Activated B cell treated with CpG ODN at 0.5 μM for 24 hours (primary cell): ENCODE results near the gene SAV1. TPM values are rescaled to one million over a fixed set of nuclear protein-coding genes. Genes with fewer than 3 reads are reported as not detected.

Source experiments
- ATAC-seq: fragments of 200-7000 bp; cut with Tn5 transposase; one replicate; pipeline ENCODE4 v1.10.0; 2021; ENCODE audit warnings: low read depth, mild to moderate bottlenecking, moderate library complexity
- CTCF ChIA-PET: fragments of 350-600 bp; sonication (Branson Sonifier 250); formaldehyde crosslinking; loops from one replicate; lab custom pipeline; 2021; ENCODE audit warnings: antibody characterized with exemption; lab: Charles Lee
- POLR2A ChIA-PET: fragments of 350-600 bp; sonication (Branson Sonifier 250); formaldehyde crosslinking; loops from one replicate; lab custom pipeline; 2021; ENCODE audit warnings: antibody characterized with exemption; lab: Charles Lee
- DNase-seq: peaks from one replicate; pipeline ENCODE4 v3.0.0; 2022
- H3K27ac Mint-ChIP-seq: one replicate; pipeline ENCODE4 v1.8.0; 2020; ENCODE audit warnings: mixed read lengths
- H3K27me3 Mint-ChIP-seq: one replicate; pipeline ENCODE4 v1.8.0; 2021; ENCODE audit warnings: mixed read lengths
- H3K36me3 Mint-ChIP-seq: one replicate; pipeline ENCODE4 v1.8.0; 2021; ENCODE audit warnings: low read depth, mixed read lengths
- H3K4me1 Mint-ChIP-seq: one replicate; pipeline ENCODE4 v1.8.0; 2021; ENCODE audit warnings: mixed read lengths
- H3K4me3 Mint-ChIP-seq: one replicate; pipeline ENCODE4 v1.8.0; 2020; ENCODE audit warnings: mild to moderate bottlenecking, mixed read lengths
- H3K9me3 Mint-ChIP-seq: one replicate; pipeline ENCODE4 v1.8.0; 2020; ENCODE audit warnings: mixed read lengths
- intact Hi-C: fragments of 100-400 bp; cut with micrococcal nuclease; formaldehyde crosslinking; loops from one replicate; pipeline ENCODE4 v1.15.1; 2024
- total RNA-seq: library from RNA; stranded (reverse); gene quantifications from 2 replicates; pipeline ENCODE4 v1.2.3, GENCODE V29; 2022
- TF ChIP-seq, protein P1 (sequence below): fragments of 200-600 bp; IDR thresholded peaks from one replicate; pipeline ENCODE4 v1.8.0; 2022; ENCODE audit warnings: antibody characterized with exemption, mild to moderate bottlenecking

The SAV1 gene
- total RNA-seq, 1 donor from 2014 or later, result 33.3 TPM

DNA sequence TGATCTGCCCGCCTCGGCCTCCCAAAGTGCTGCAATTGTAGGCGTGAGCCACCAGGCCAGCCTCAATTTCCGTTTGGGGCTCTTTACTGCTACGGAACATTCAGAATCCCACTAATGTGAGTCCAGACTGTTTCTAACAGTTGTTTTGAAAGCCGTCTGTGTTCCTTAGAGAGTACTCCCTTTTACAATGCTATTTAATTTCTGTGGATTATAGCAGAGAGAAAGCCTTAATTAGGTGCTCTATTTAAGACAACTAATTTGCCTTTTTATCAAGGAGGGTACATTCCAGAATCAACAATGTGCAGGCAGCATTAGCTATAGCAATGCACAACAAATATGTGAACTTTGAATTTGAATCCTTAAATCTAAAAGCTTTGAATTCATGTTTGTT lies 2.8 kb upstream of the SAV1 start:
- peaks cover 14% of the 10 kb centered on the region for H3K4me1 Mint-ChIP-seq
- ATAC-seq (no peak), DNase-seq (no peak)
- intact Hi-C loops, result no loop called here
- CTCF ChIA-PET, result no interaction called here
- H3K4me3 Mint-ChIP-seq, result no peak overlapping the region
- no peak overlapping the region for H3K27ac Mint-ChIP-seq
- TF ChIP-seq, protein P1, sequence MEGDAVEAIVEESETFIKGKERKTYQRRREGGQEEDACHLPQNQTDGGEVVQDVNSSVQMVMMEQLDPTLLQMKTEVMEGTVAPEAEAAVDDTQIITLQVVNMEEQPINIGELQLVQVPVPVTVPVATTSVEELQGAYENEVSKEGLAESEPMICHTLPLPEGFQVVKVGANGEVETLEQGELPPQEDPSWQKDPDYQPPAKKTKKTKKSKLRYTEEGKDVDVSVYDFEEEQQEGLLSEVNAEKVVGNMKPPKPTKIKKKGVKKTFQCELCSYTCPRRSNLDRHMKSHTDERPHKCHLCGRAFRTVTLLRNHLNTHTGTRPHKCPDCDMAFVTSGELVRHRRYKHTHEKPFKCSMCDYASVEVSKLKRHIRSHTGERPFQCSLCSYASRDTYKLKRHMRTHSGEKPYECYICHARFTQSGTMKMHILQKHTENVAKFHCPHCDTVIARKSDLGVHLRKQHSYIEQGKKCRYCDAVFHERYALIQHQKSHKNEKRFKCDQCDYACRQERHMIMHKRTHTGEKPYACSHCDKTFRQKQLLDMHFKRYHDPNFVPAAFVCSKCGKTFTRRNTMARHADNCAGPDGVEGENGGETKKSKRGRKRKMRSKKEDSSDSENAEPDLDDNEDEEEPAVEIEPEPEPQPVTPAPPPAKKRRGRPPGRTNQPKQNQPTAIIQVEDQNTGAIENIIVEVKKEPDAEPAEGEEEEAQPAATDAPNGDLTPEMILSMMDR, result no peak
- H3K9me3 Mint-ChIP-seq, result no peaks in the 10 kb centered on the region
- H3K36me3 Mint-ChIP-seq, result peaks cover 7% of the 10 kb centered on the region
- no peaks in the 10 kb centered on the region for H3K27me3 Mint-ChIP-seq
- POLR2A ChIA-PET, result no interaction called here

DNA sequence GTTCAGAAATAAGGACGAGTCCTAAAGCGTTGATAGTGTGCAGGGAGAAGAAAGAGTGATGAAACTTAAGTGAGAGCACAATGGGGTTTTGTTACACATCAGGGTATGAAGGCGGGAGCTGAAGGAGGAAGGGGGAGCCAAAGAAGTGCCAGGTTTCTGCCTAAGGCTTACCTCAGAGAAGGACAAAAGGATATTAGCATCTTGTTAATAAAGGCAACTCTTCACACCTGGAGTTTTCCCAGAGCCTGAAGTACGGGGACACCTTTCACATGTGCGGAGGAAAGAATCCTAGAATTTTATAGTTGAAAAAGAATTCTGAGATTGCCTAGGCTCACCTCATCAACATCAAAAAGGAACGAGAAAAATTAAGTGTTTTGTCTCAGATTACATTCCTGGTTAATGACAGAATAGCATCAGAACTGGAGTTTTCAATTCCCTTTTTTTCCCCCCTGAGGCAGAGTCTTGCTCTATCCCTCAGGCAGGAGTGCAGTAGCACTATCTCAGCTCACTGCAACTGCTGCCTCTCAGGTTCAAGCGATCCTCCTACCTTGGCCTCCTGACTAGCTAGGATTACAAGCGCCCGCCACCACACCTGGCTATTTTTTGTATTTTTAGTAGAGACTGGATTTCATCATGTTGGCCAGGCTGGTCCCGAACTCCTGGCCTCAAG lies 2.2 kb upstream of the SAV1 start:
- Mint-ChIP-seq H3K36me3 (peaks cover 7% of the 10 kb centered on the region), H3K4me1 (peaks cover 16% of the 10 kb centered on the region), H3K27me3 (no peaks in the 10 kb centered on the region), H3K9me3 (no peaks in the 10 kb centered on the region), H3K4me3 (no peak overlapping the region), H3K27ac (no peak overlapping the region)
- no peak for DNase-seq
- CTCF ChIA-PET, result no interaction called here
- no peak for ATAC-seq
- intact Hi-C loops, result no loop called here
- TF ChIP-seq, protein P1, result no peak
- POLR2A ChIA-PET, result no interaction called here

GRCh38 chr14:50669441-50669986 lies 1.4 kb upstream of the SAV1 start:
- Mint-ChIP-seq H3K27me3 (no peaks in the 10 kb centered on the region), H3K36me3 (peaks cover 11% of the 10 kb centered on the region), H3K4me1 (peaks cover 23% of the 10 kb centered on the region), H3K9me3 (no peaks in the 10 kb centered on the region), H3K27ac (no peak overlapping the region), H3K4me3 (no peak overlapping the region)
- POLR2A ChIA-PET, result interaction anchor here (1.9 kb wide), 1 partner anchor 8 kb away, joined by 25 read pairs; no protein-coding TSS in a partner anchor
- ATAC-seq (no peak), DNase-seq (no peak)
- TF ChIP-seq, protein P1, result no peak
- CTCF ChIA-PET, result interaction anchor here (0.8 kb wide), 1 partner anchor 45 kb away, joined by 3 read pairs; no protein-coding TSS in a partner anchor
- intact Hi-C loops, result loop anchor here (5.0 to 10.0 kb wide), 4 partner anchors 153 to 1175 kb away; no protein-coding TSS in a partner anchor

DNA sequence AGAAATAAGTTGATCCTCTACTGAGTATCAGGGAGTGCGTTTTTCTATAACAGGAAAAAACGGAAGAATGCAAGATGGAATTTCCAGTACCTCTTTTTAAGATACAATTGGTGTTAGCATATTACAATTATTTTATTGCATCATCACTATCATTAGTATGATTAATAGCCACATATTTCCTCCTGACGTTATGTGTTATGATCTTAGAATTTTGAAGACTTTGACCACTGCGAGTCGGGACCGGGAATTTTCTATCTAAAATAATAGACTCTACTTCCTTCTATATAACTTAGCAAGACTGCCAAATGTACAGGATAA lies 679 bp upstream of the SAV1 start:
- intact Hi-C loops, result loop anchor here (1.0 to 10.0 kb wide), 5 partner anchors 9 to 1176 kb away; no protein-coding TSS in a partner anchor
- H3K4me1 Mint-ChIP-seq, result peaks cover 28% of the 10 kb centered on the region
- CTCF ChIA-PET, result interaction anchor here (1.0 kb wide), 1 partner anchor 46 kb away, joined by 3 read pairs; no protein-coding TSS in a partner anchor
- H3K27me3 Mint-ChIP-seq, result no peaks in the 10 kb centered on the region
- POLR2A ChIA-PET, result interaction anchor here (0.6 to 1.9 kb wide), 10 partner anchors 9 to 1048 kb away, joined by 3 to 25 read pairs (median 5); partner anchors contain the start of genes MGAT2, NIN and RPL36AL
- peaks cover 16% of the 10 kb centered on the region for H3K36me3 Mint-ChIP-seq
- H3K4me3 Mint-ChIP-seq, result no peak overlapping the region
- ATAC-seq (no peak), DNase-seq (no peak)
- TF ChIP-seq, protein P1, result no peak
- no peaks in the 10 kb centered on the region for H3K9me3 Mint-ChIP-seq
- H3K27ac Mint-ChIP-seq, result no peak overlapping the region

DNA sequence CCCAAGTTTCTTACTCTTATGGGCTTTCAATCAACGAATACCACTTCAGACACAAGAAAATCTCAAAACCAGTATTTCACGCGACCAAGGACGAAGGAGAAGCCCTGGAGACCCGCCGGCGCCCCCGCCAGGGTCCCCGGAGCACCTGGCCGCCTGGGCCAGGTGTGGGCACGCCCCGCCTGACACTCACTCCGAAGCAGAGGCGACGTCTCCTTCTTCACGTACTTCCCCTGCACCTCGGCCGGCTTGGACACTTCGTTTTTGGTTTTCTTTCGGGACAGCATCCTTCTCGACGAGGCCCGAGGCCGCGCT lies 466 bp downstream of the SAV1 start:
- ChIA-PET CTCF (interaction anchor here (1.0 kb wide), 1 partner anchor 47 kb away, joined by 3 read pairs; no protein-coding TSS in a partner anchor), POLR2A (interaction anchor here (1.0 to 1.9 kb wide), 6 partner anchors 10 to 1047 kb away, joined by 3 to 25 read pairs (median 5); partner anchors contain the start of genes MGAT2, NIN and RPL36AL)
- Mint-ChIP-seq H3K9me3 (no peaks in the 10 kb centered on the region), H3K27ac (no peak overlapping the region), H3K4me1 (peaks cover 34% of the 10 kb centered on the region), H3K27me3 (no peaks in the 10 kb centered on the region), H3K4me3 (no peak overlapping the region), H3K36me3 (peaks cover 24% of the 10 kb centered on the region)
- intact Hi-C loops, result loop anchor here (2.0 to 10.0 kb wide), 7 partner anchors 15 to 1177 kb away; no protein-coding TSS in a partner anchor
- ATAC-seq (peak; percentile 51), DNase-seq (no peak)
- TF ChIP-seq, protein P1, result no peak
